Epithelial cell of proximal tubule (primary cell): ENCODE data around the gene STAC3. TPM values are rescaled to one million over a fixed set of nuclear protein-coding genes. Genes with fewer than 3 reads are reported as not detected.

ENCODE experiments used
- DNase-seq: peaks from one replicate; pipeline ENCODE4 v3.0.0-alpha.2; 2011; ENCODE audit warnings: low read depth
- H3K4me3 ChIP-seq: 2 replicates; pipeline ENCODE4 v1.5.1; 2011; ENCODE audit warnings: low read depth, mild to moderate bottlenecking, low read length
- total RNA-seq: library from RNA; depleted of rRNA; stranded (reverse); fragments of >200 nt; gene quantifications from 2 replicates; pipeline ENCODE4 v1.2.3, GENCODE V29; 2015
- TF ChIP-seq, protein P1 (sequence below): conservative IDR thresholded peaks from 2 replicates; pipeline ENCODE4 v1.5.1; 2012; ENCODE audit warnings: low read depth, mild to moderate bottlenecking, low read length

The STAC3 gene
- total RNA-seq, 1 donor from 2014 or later, result not detected

DNA sequence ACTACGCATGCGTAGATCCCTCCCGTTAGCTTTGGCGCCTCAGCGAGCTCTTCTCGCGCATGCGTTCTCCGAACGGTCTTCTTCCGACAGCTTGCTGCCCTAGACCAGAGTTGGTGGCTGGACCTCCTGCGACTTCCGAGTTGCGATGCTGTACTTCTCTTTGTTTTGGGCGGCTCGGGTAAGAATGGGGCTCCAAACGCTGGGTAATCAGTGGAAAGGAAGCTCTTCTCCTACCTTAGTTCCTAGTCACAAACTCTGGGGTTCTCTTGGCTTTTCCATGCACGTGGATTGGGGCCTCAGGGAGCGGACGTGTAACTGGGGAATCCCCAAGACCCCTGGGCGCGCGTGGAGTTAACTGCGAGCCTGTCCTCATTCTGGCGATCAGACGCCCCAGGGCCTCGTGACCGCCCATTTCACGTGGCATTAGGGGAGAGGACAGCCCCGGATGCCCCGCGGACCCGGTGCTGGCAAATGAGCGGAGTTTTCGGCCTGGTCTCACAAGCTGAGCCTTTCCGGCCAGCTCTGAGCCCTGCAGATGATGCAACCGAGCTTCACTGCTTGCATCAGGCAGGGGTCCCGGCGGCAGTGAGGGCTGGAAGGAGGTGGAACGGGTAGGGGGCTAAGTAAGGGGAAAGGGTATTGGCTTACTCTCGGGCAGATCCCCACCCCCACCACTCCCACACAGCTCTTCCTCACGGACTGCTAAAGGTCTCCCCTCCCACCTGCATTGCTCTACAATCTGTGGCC is 21.2 kb downstream of the STAC3 start, which contains the start of gene SHMT2:
TSS of gene SHMT2 (plus strand) at position 78 of the 747 bp plus-strand sequence. CDS start at position 146, 68 bp downstream.
- TF ChIP-seq, protein P1, sequence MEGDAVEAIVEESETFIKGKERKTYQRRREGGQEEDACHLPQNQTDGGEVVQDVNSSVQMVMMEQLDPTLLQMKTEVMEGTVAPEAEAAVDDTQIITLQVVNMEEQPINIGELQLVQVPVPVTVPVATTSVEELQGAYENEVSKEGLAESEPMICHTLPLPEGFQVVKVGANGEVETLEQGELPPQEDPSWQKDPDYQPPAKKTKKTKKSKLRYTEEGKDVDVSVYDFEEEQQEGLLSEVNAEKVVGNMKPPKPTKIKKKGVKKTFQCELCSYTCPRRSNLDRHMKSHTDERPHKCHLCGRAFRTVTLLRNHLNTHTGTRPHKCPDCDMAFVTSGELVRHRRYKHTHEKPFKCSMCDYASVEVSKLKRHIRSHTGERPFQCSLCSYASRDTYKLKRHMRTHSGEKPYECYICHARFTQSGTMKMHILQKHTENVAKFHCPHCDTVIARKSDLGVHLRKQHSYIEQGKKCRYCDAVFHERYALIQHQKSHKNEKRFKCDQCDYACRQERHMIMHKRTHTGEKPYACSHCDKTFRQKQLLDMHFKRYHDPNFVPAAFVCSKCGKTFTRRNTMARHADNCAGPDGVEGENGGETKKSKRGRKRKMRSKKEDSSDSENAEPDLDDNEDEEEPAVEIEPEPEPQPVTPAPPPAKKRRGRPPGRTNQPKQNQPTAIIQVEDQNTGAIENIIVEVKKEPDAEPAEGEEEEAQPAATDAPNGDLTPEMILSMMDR, result no peak
- DNase-seq, result peak; percentile 55
- peak within 1 kb of the TSS; percentile 78 for H3K4me3 ChIP-seq

DNA sequence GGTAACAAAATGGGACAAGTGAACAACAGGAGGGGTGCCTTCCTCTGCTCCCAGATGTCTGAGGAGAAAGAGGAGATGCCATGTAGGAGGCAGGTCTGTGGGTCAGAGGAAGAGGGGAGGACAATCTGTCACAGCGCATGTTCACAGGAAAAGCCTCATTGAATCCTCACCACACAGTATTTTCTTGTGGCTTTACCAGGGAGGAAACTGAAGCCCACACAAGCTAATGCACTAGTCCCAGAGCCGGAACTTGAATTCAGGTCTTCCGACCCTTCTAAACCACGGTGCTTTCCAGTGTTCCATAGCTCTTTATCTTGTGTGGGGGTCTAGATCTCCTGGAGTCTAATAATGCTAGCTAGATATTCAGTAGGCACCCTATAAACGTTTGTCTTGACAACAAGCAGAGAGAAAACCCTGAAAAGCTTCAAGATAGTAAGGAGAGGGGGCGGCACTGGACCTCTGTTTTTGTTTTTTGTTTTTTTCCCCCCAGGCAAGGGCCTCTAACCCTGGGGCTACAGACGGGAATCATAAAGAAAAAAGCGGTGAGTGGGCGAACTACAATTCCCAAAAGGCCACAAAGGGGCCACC is 21.8 kb downstream of the STAC3 start:
- TF ChIP-seq, protein P1, result no peak
- DNase-seq, result no peak
- H3K4me3 ChIP-seq, result peak overlapping the region; percentile 78

DNA sequence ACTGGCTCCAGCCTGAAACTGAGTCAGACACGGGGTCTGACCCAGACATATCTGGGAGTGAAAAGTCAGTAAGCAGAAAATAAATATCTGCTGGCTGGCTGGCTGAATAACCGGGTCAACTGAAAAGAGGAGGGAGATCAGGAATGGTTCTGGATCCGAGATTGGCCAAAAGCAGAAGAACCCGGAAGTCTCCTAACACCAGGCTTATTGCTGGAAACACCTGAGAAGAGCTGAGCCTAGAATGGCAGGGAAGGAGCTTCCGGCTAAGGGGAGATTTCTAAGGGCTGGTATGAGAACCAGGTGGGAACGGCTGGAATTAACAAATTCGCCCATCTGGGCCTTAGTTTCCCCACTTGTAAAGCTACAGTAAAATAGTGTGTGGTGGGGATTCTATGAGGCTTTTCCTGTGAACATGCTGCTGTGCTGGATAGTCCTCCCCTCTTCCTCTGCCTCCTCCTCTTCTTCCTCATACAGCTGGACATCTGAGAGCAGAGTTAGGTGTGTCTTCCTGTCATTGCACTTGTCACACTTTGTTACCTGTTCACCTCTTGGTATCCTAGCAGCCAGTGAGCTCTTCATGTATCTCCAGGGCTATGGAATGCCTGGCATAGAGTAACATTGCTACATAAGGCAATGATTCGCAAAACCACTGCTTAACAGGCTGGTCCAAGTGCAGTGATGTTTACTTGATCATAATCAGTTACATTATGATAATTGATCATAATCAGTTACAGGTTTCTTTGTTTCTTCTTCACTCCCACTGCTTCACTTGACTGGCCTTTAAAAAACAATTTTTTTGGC is 23.5 kb downstream of the STAC3 start:
- no peak for DNase-seq
- no peak overlapping the region for H3K4me3 ChIP-seq
- TF ChIP-seq, protein P1, result no peak

- TF ChIP-seq, protein P1, result no peak
- H3K4me3 ChIP-seq, result no peak overlapping the region
- DNase-seq, result no peak
Measured at GRCh38 chr12:57226588-57227314, 24.2 kb downstream of the STAC3 start.

- no peak overlapping the region for H3K4me3 ChIP-seq
- no peak for DNase-seq
- TF ChIP-seq, protein P1, result no peak
Measured at GRCh38 chr12:57225680-57226210, 25.2 kb downstream of the STAC3 start.

DNA sequence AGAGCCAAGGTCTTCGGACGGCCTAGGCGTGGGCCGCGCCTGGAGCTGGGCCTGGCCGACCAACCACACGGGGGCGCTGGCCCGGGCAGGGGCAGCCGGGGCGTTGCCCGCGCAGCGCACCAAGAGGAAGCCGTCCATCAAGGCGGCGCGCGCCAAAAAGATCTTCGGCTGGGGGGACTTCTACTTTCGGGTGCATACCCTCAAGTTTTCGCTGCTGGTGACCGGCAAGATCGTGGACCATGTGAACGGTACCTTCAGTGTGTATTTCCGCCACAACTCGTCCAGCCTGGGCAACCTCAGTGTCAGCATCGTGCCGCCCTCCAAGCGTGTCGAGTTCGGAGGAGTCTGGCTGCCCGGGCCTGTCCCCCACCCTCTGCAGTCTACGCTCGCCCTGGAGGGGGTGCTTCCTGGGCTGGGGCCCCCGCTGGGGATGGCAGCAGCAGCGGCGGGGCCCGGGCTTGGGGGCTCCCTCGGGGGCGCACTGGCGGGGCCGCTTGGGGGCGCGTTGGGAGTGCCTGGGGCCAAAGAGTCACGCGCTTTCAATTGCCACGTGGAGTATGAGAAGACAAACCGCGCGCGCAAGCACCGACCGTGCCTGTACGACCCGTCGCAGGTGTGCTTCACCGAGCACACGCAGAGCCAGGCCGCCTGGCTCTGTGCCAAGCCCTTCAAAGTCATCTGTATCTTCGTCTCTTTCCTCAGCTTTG is 25.9 kb downstream of the STAC3 start:
- no peak overlapping the region for H3K4me3 ChIP-seq
- DNase-seq, result no peak
- TF ChIP-seq, protein P1, result peak; percentile 63
